ENCODE results near the gene MIB2.
"Not testable (repeated sequence)": the region's sequence is repeated elsewhere in the genome, so short reads cannot be mapped to it uniquely, and the experiment has no call there.

Gene MIB2

GRCh38 chr1:1615256-1616044 is at the start of gene MIB2:
Gene MIB2, plus strand, starts transcription at chr1:1615500. Its CDS starts 7,953 bp downstream, at chr1:1623453.
- DNase-seq = peak; percentile 98

GRCh38 chr1:1567152-1567875 is 48.0 kb upstream of the MIB2 start:
- no peak for DNase-seq

- DNase-seq = no peak
These were observed 47.4 kb upstream of the MIB2 start for GRCh38 chr1:1567891-1568291.

GRCh38 chr1:1569341-1569740 is 46.0 kb upstream of the MIB2 start:
- no peak for DNase-seq

- peak; percentile 18 for DNase-seq
These were observed 41.2 kb upstream of the MIB2 start for GRCh38 chr1:1573843-1574720.

- peak; percentile 69 for DNase-seq
These were observed 40.4 kb upstream of the MIB2 start, which contains the start of gene SSU72 for GRCh38 chr1:1574721-1575537. Gene SSU72, minus strand, starts transcription at chr1:1574863. Its CDS starts 306 bp downstream, at chr1:1574557.

GRCh38 chr1:1577367-1578011 is 37.8 kb upstream of the MIB2 start:
- DNase-seq = no peak

GRCh38 chr1:1578371-1578940 is 36.8 kb upstream of the MIB2 start:
- DNase-seq = no peak

- DNase-seq = no peak
These were observed 32.5 kb upstream of the MIB2 start for GRCh38 chr1:1582585-1583346.

- no peak for DNase-seq
These were observed 31.8 kb upstream of the MIB2 start for GRCh38 chr1:1583347-1584010.

GRCh38 chr1:1591452-1591851 is 23.8 kb upstream of the MIB2 start:
- DNase-seq = no peak

GRCh38 chr1:1593834-1594601 is 21.3 kb upstream of the MIB2 start:
- no peak for DNase-seq

- DNase-seq = no peak
These were observed 20.6 kb upstream of the MIB2 start for GRCh38 chr1:1594602-1595260.

- not testable (repeated sequence) for DNase-seq
These were observed 20.0 kb upstream of the MIB2 start for GRCh38 chr1:1595341-1595740.

GRCh38 chr1:1596493-1597274 is 18.6 kb upstream of the MIB2 start:
- DNase-seq = no peak

GRCh38 chr1:1597275-1597930 is 17.9 kb upstream of the MIB2 start:
- no peak for DNase-seq

GRCh38 chr1:1598051-1598719 is 17.1 kb upstream of the MIB2 start:
- DNase-seq = no peak
